Measurements from ENCODE around the gene CPEB4. TPM values are rescaled to one million over a fixed set of nuclear protein-coding genes. Genes with fewer than 3 reads are reported as not detected.
A peak's percentile ranks its signal among the peaks of the same experiment; 100 is the strongest.

Gene CPEB4
- total and polyA plus RNA-seq, 2 donors (not counting 3 experiments of a cell fraction or from before 2014, with no cell fraction given), result 11.3 to 16.4 TPM

GRCh38 chr5:173972925-173973615, 84.9 kb downstream of the CPEB4 start:
- Histone ChIP-seq H3K4me1 (ENCODE audit: control insufficient read depth, extremely low read depth, insufficient read depth, low read length) (peaks cover 6% of the 10 kb centered on the region), H3K4me2 (ENCODE audit: insufficient read depth, low read length) (peak overlapping the region; percentile 75), H3K36me3 (ENCODE audit: control insufficient read depth in 2 of 2, extremely low read depth in 1 of 2, insufficient read depth in 2 of 2, low read length in 2 of 2) (no peaks in the 10 kb centered on the region), H3K79me2 (ENCODE audit: control insufficient read depth, insufficient read depth, low read length) (no peaks in the 10 kb centered on the region), H3K27me3 (ENCODE audit: control insufficient read depth in 2 of 2, insufficient read depth in 2 of 2, low read length in 2 of 2) (peaks cover 0 to 2% of the 10 kb centered on the region in 2 experiments), H3K9me1 (replicated peaks; ENCODE audit: control insufficient read depth, extremely low read depth, insufficient read depth, low read length) (no peaks in the 10 kb centered on the region), H3K4me3 (replicated peaks in 1 of 3; ENCODE audit: insufficient read depth in 1 of 3, low read depth in 1 of 3, low read length in 3 of 3) (peak overlapping the region; percentile 36 to 59 (median 52)), H4K20me1 (replicated peaks; ENCODE audit: control insufficient read depth, extremely low read depth, insufficient read depth, low read length) (no peaks in the 10 kb centered on the region), H3K27ac (ENCODE audit: insufficient read depth, low read depth, low read length) (no peak overlapping the region), H3K9me3 (replicated peaks; ENCODE audit: control insufficient read depth, insufficient read depth, low read length) (no peaks in the 10 kb centered on the region), H2AFZ (ENCODE audit: low read depth, low read length) (peak overlapping the region; percentile 98), H3K9ac (replicated peaks; ENCODE audit: extremely low read depth, insufficient read depth, low read length) (peak overlapping the region; percentile 45)
- peak; percentile 94 for FAIRE-seq
- POLR2A ChIA-PET, result interaction anchor here (0.7 to 0.9 kb wide), 2 partner anchors 357 kb away, joined by 3 read pairs; partner anchors contain the start of gene BOD1
- peak; percentile 82 for DNase-seq (ENCODE audit: low read depth, low spot score)
- TF ChIP-seq JUN (IDR thresholded peaks at IDR 0.05; ENCODE audit: borderline replicate concordance, insufficient read depth, insufficient read length, low read depth) (no peak), CTCF (IDR thresholded peaks at IDR 0.05; ENCODE audit: extremely low read depth in 1 of 2, insufficient read depth in 1 of 2, low read depth in 1 of 2, low read length in 2 of 2) (peak; percentile 83 to 87), GATA2 (IDR thresholded peaks at IDR 0.05; ENCODE audit: insufficient read depth, insufficient read length, low read depth, low read length) (no peak), POLR2AphosphoS5 (IDR thresholded peaks at IDR 0.05; ENCODE audit: insufficient read depth, low read depth, low read length) (no peak), MYC (IDR thresholded peaks at IDR 0.05; ENCODE audit: low read depth, low read length) (no peak), FOS (IDR thresholded peaks at IDR 0.05; ENCODE audit: borderline replicate concordance, insufficient read depth, low read length) (no peak)
- BruUV-seq (replicated peaks), result no TSS peak
- dilution Hi-C loops (cut with MboI; ENCODE audit: extremely low pct_ligation_motif_present, low sequenced_read_pairs), result no loop called here
- CTCF ChIA-PET, result interaction anchor here (0.6 to 4.1 kb wide), 48 partner anchors 9 to 679 kb away, joined by 3 to 150 read pairs (median 5); partner anchors contain the start of genes BOD1 and CPEB4
- intact Hi-C loops (cut with micrococcal nuclease), result loop anchor here (1.0 kb wide), 10 partner anchors 54 to 677 kb away; partner anchors contain the start of gene CPEB4

All from endothelial cell of umbilical vein (primary cell).